Mucosa of rectum (tissue), 2 donors: ENCODE results near the gene MAP3K10.
"Not testable (repeated sequence)": the region's sequence is repeated elsewhere in the genome, so short reads cannot be mapped to it uniquely, and the experiment has no call there.

ENCODE experiments used
- H3K27ac ChIP-seq, 2 donors: one replicate each; pipeline ENCODE4 v1.7.0; 2013; ENCODE audit warnings: inconsistent platforms in 2 of 2, low read depth in 2 of 2, low read length in 2 of 2
- H3K27me3 ChIP-seq, 2 donors: one replicate each; pipeline ENCODE4 v1.7.0; 2013; ENCODE audit warnings: low read length in 2 of 2; ENCODE audit not compliant: control insufficient read depth in 2 of 2, insufficient read depth in 2 of 2
- H3K36me3 ChIP-seq, 2 donors: one replicate each; pipeline ENCODE4 v1.7.0; 2013; ENCODE audit warnings: low read length in 2 of 2; ENCODE audit not compliant: control insufficient read depth in 2 of 2, insufficient read depth in 2 of 2
- H3K4me1 ChIP-seq, 2 donors: one replicate each; pipeline ENCODE4 v1.7.0; 2013; ENCODE audit warnings: low read length in 2 of 2, mild to moderate bottlenecking in 1 of 2; ENCODE audit not compliant: control insufficient read depth in 2 of 2, insufficient read depth in 2 of 2
- H3K4me3 ChIP-seq, 2 donors: one replicate each; pipeline ENCODE4 v1.7.0; 2013; ENCODE audit warnings: low read length in 2 of 2
- H3K9ac ChIP-seq, 2 donors: one replicate each; pipeline ENCODE4 v1.7.0; 2013; ENCODE audit warnings: low read length in 2 of 2, low read depth in 1 of 2, mild to moderate bottlenecking in 1 of 2
- H3K9me3 ChIP-seq, 2 donors: one replicate each; pipeline ENCODE4 v1.7.0; 2013; ENCODE audit warnings: low read length in 2 of 2; ENCODE audit not compliant: control insufficient read depth in 2 of 2
- donor health status: healthy.
- donor health status: Normal muscosa, but diverticular disease.

MAP3K10 gene

GRCh38 chr19:40190891-40191835 lies at the start of gene MAP3K10:
Gene MAP3K10 (plus strand): TSS chr19:40191426. CDS start chr19:40192032, 606 bp downstream.
- H3K27ac ChIP-seq: peak within 1 kb of the TSS; percentile 78 to 89

GRCh38 chr19:40141551-40141950 lies 49.7 kb upstream of the MAP3K10 start:
- H3K4me3 ChIP-seq: no peak overlapping the region
- H3K9me3 ChIP-seq: no peaks in the 10 kb centered on the region
- H3K4me1 ChIP-seq: no peaks in the 10 kb centered on the region
- H3K27me3 ChIP-seq: no peaks in the 10 kb centered on the region
- no peak overlapping the region for H3K9ac ChIP-seq
- no peak overlapping the region for H3K27ac ChIP-seq
- H3K36me3 ChIP-seq: no peaks in the 10 kb centered on the region

More at GRCh38 chr19:40190891-40191835, at the start of gene MAP3K10:
- Histone ChIP-seq H3K9me3 (no peaks in the 10 kb centered on the region), H3K27me3 (no peaks in the 10 kb centered on the region), H3K36me3 (no peaks in the 10 kb centered on the region), H3K4me3 (peak within 1 kb of the TSS; percentile 67 to 84), H3K9ac (peak within 1 kb of the TSS; percentile 70 to 79), H3K4me1 (peaks cover 3 to 6% of the 10 kb centered on the region in 2 donors)

DNA sequence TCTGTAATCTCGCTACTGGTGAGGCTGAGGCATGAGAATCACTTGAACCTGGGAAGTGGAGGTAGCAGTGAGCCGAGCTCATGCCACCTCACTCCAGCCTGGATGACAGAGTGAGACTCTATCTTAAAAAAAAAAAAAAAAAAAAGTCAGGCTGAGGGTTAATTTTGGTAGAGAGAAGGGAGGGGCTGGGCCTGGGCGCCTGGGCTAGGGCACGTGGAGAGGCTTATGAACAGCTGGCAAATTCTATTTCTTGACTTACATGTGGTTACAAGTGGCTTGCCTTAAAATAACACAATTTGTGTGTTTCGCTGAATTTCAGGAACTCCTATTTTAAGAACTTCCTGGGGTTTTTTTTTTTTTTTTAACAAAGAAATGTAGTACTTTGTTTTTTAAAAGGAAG lies 47.6 kb upstream of the MAP3K10 start:
- no peaks in the 10 kb centered on the region for H3K36me3 ChIP-seq
- peaks cover 0 to 2% of the 10 kb centered on the region in 2 donors for H3K4me1 ChIP-seq
- no peak overlapping the region for H3K9ac ChIP-seq
- no peaks in the 10 kb centered on the region for H3K27me3 ChIP-seq
- no peaks in the 10 kb centered on the region for H3K9me3 ChIP-seq
- no peak overlapping the region for H3K27ac ChIP-seq
- peak overlapping the region in 1 of 2 donors; percentile 37 for H3K4me3 ChIP-seq

- no peaks in the 10 kb centered on the region for H3K9me3 ChIP-seq
- H3K27me3 ChIP-seq: no peaks in the 10 kb centered on the region
- H3K36me3 ChIP-seq: no peaks in the 10 kb centered on the region
- H3K27ac ChIP-seq: no peak overlapping the region
- peaks cover 0 to 2% of the 10 kb centered on the region in 2 donors for H3K4me1 ChIP-seq
- H3K9ac ChIP-seq: no peak overlapping the region
- peak overlapping the region in 1 of 2 donors; percentile 23 for H3K4me3 ChIP-seq
Observed at GRCh38 chr19:40144151-40144550, 47.1 kb upstream of the MAP3K10 start.

DNA sequence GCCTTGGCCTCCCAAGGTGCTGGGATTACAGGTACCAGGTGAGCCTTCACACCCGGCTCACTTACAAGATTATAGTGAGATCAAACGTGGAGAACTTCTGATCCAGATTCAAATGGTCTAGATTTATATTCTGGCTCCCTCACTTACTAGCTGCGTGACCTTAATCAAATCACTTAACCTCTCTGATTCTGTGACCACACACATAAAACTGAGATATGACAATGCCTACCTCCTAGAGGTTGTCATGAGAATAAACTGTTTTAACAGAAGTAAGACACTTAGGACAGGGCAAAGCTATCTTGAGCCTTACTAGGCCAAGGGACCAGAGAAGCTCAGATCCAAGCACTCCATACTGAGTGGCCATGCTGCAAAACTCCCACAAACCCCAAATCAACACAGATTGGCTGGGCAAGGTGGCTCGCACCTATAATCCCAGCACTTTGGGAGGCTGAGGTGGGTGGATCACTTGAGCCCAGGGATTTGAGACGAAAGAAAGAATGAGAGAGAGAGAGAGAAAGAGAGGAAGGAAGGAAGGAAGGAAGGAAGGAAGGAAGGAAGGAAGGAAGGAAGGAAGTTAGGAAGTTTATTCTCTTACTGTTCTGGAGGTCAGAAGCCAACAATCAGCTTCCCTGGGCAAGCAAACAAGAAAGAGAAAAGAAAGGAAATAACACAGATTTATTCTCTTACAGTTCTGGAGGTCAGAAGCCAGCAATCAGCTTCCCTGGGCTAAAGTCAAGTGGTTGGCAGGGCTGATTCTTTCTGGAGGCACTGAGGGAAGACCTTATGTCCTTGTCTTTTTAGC lies 46.1 kb upstream of the MAP3K10 start:
- no peaks in the 10 kb centered on the region for H3K36me3 ChIP-seq
- H3K4me3 ChIP-seq: no peak overlapping the region
- no peaks in the 10 kb centered on the region for H3K27me3 ChIP-seq
- H3K4me1 ChIP-seq: peaks cover 0 to 2% of the 10 kb centered on the region in 2 donors
- no peak overlapping the region for H3K27ac ChIP-seq
- H3K9me3 ChIP-seq: no peaks in the 10 kb centered on the region
- H3K9ac ChIP-seq: no peak overlapping the region

DNA sequence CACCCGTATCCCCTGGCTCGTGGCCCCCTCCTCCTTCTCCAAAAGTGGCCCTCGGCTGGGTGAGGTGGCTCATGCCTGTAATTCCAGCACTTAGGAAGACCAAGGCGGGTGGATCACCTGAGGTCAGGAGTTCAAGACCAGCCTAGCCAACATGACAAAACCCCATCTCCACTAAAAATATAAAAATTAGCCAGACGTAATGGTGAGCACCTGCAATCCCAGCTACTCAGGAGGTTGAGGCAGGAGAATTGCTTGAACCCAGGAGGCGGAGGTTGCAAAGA lies 45.5 kb upstream of the MAP3K10 start:
- H3K4me1 ChIP-seq, H3K9me3 ChIP-seq, H3K36me3 ChIP-seq, H3K9ac ChIP-seq, H3K27ac ChIP-seq, H3K27me3 ChIP-seq, H3K4me3 ChIP-seq: not testable (repeated sequence)

GRCh38 chr19:40147338-40147692 lies 43.9 kb upstream of the MAP3K10 start:
- Histone ChIP-seq H3K27me3 (no peaks in the 10 kb centered on the region), H3K4me3 (no peak overlapping the region), H3K36me3 (no peaks in the 10 kb centered on the region), H3K4me1 (peaks cover 0 to 2% of the 10 kb centered on the region in 2 donors), H3K9me3 (no peaks in the 10 kb centered on the region), H3K27ac (no peak overlapping the region), H3K9ac (no peak overlapping the region)

GRCh38 chr19:40147693-40148347 lies 43.4 kb upstream of the MAP3K10 start:
- Histone ChIP-seq H3K4me3 (no peak overlapping the region), H3K27me3 (no peaks in the 10 kb centered on the region), H3K27ac (no peak overlapping the region), H3K9ac (no peak overlapping the region), H3K36me3 (no peaks in the 10 kb centered on the region), H3K4me1 (peaks cover 0 to 2% of the 10 kb centered on the region in 2 donors), H3K9me3 (no peaks in the 10 kb centered on the region)

GRCh38 chr19:40149501-40149900 lies 41.7 kb upstream of the MAP3K10 start:
- Histone ChIP-seq H3K36me3 (no peaks in the 10 kb centered on the region), H3K4me1 (peaks cover 0 to 2% of the 10 kb centered on the region in 2 donors), H3K4me3 (no peak overlapping the region), H3K9me3 (no peaks in the 10 kb centered on the region), H3K9ac (no peak overlapping the region), H3K27ac (no peak overlapping the region), H3K27me3 (no peaks in the 10 kb centered on the region)

- Histone ChIP-seq H3K9me3 (no peaks in the 10 kb centered on the region), H3K9ac (no peak overlapping the region), H3K27me3 (no peaks in the 10 kb centered on the region), H3K4me1 (peaks cover 0 to 2% of the 10 kb centered on the region in 2 donors), H3K36me3 (no peaks in the 10 kb centered on the region), H3K27ac (no peak overlapping the region), H3K4me3 (no peak overlapping the region)
Observed at GRCh38 chr19:40150170-40150569, 41.1 kb upstream of the MAP3K10 start.
